Measurements from ENCODE around the gene GRK3.

GRK3 gene

GRCh38 chr22:25744694-25745093 is 180.2 kb downstream of the GRK3 start:
- no peak for DNase-seq

GRCh38 chr22:25745341-25746011 is 181.0 kb downstream of the GRK3 start:
- DNase-seq = no peak

- no peak for DNase-seq
Measured at GRCh38 chr22:25746012-25746373, 181.5 kb downstream of the GRK3 start.

GRCh38 chr22:25747245-25747944 is 182.9 kb downstream of the GRK3 start:
- no peak for DNase-seq

- no peak for DNase-seq
Measured at GRCh38 chr22:25748140-25748539, 183.7 kb downstream of the GRK3 start.

- no peak for DNase-seq
Measured at GRCh38 chr22:25748704-25749103, 184.2 kb downstream of the GRK3 start.

- no peak for DNase-seq
Measured at GRCh38 chr22:25749420-25750169, 185.1 kb downstream of the GRK3 start.

GRCh38 chr22:25750569-25751173 is 186.2 kb downstream of the GRK3 start:
- DNase-seq = no peak

GRCh38 chr22:25751174-25751581 is 186.7 kb downstream of the GRK3 start:
- DNase-seq = no peak

GRCh38 chr22:25752615-25753214 is 188.2 kb downstream of the GRK3 start:
- no peak for DNase-seq

- DNase-seq = no peak
Measured at GRCh38 chr22:25753252-25753651, 188.8 kb downstream of the GRK3 start.

GRCh38 chr22:25754527-25755202 is 190.2 kb downstream of the GRK3 start:
- DNase-seq = no peak

GRCh38 chr22:25757686-25758085 is 193.2 kb downstream of the GRK3 start:
- no peak for DNase-seq

- DNase-seq = no peak
Measured at GRCh38 chr22:25758316-25758715, 193.8 kb downstream of the GRK3 start.

GRCh38 chr22:25759825-25760231 is 195.4 kb downstream of the GRK3 start:
- no peak for DNase-seq

GRCh38 chr22:25760294-25760693 is 195.8 kb downstream of the GRK3 start:
- no peak for DNase-seq

- DNase-seq = no peak
Measured at GRCh38 chr22:25760848-25761595, 196.5 kb downstream of the GRK3 start.

- DNase-seq = no peak
Measured at GRCh38 chr22:25762147-25762546, 197.7 kb downstream of the GRK3 start.

GRCh38 chr22:25763239-25763777 is 198.8 kb downstream of the GRK3 start:
- no peak for DNase-seq

GRCh38 chr22:25764270-25765015 is 200.0 kb downstream of the GRK3 start:
- no peak for DNase-seq

- DNase-seq = no peak
Measured at GRCh38 chr22:25765016-25765367, 200.5 kb downstream of the GRK3 start.

Data from NCI-H748 treated with DMSO at 0.1 percent for 48 hours (cell line).